DMS153 treated with DMSO at 0.1 percent for 48 hours (cell line): Measurements from ENCODE around the gene PACSIN3.

Experiments
- DNase-seq: peaks from one replicate; lab custom pipeline; 2025; ENCODE audit not compliant: unreplicated experiment; lab: John Stamatoyannopoulos, UW

The PACSIN3 gene

GRCh38 chr11:47154616-47155570 is 31.3 kb downstream of the PACSIN3 start:
- no peak for DNase-seq

GRCh38 chr11:47152953-47153950 is 33.0 kb downstream of the PACSIN3 start:
- peak; percentile 86 for DNase-seq

- DNase-seq, result peak; percentile 54
Observed at GRCh38 chr11:47152126-47152952, 33.9 kb downstream of the PACSIN3 start.

- DNase-seq, result no peak
Observed at GRCh38 chr11:47149782-47150181, 36.5 kb downstream of the PACSIN3 start.

GRCh38 chr11:47148903-47149531 is 37.2 kb downstream of the PACSIN3 start:
- DNase-seq, result no peak

GRCh38 chr11:47148270-47148669 is 38.0 kb downstream of the PACSIN3 start:
- DNase-seq, result no peak

GRCh38 chr11:47147681-47148080 is 38.6 kb downstream of the PACSIN3 start:
- DNase-seq, result no peak

- no peak for DNase-seq
Observed at GRCh38 chr11:47147250-47147649, 39.0 kb downstream of the PACSIN3 start.

GRCh38 chr11:47144541-47144940 is 41.7 kb downstream of the PACSIN3 start:
- DNase-seq, result no peak

- peak; percentile 73 for DNase-seq
Observed at GRCh38 chr11:47143322-47143721, 42.9 kb downstream of the PACSIN3 start.

- no peak for DNase-seq
Observed at GRCh38 chr11:47139878-47140277, 46.4 kb downstream of the PACSIN3 start.

- no peak for DNase-seq
Observed at GRCh38 chr11:47137476-47137875, 48.8 kb downstream of the PACSIN3 start.

GRCh38 chr11:47136921-47137320 is 49.3 kb downstream of the PACSIN3 start:
- no peak for DNase-seq

- DNase-seq, result no peak
Observed at GRCh38 chr11:47136327-47136726, 49.9 kb downstream of the PACSIN3 start.

- DNase-seq, result no peak
Observed at GRCh38 chr11:47132981-47133380, 53.3 kb downstream of the PACSIN3 start.

GRCh38 chr11:47132490-47132889 is 53.7 kb downstream of the PACSIN3 start:
- no peak for DNase-seq

- DNase-seq, result no peak
Observed at GRCh38 chr11:47131136-47131535, 55.1 kb downstream of the PACSIN3 start.

GRCh38 chr11:47130543-47130942 is 55.7 kb downstream of the PACSIN3 start:
- DNase-seq, result peak; percentile 91
